HG03175 (cell line): Measurements from ENCODE around the gene NPIPA1.
"Not testable (repeated sequence)": the region's sequence is repeated elsewhere in the genome, so short reads cannot be mapped to it uniquely, and the experiment has no call there.

Experiments
- ATAC-seq: cut with Tn5 transposase; IDR thresholded peaks from one replicate; pipeline ENCODE4 v1.9.1; 2021; ENCODE audit warnings: mild to moderate bottlenecking, moderate library complexity; ENCODE audit not compliant: unreplicated experiment

The NPIPA1 gene

GRCh38 chr16:14937143-14937542 is at the start of gene NPIPA1:
Gene NPIPA1 (plus strand): TSS chr16:14937443. CDS start chr16:14937443, 0 bp downstream.
- not testable (repeated sequence) for ATAC-seq

DNA sequence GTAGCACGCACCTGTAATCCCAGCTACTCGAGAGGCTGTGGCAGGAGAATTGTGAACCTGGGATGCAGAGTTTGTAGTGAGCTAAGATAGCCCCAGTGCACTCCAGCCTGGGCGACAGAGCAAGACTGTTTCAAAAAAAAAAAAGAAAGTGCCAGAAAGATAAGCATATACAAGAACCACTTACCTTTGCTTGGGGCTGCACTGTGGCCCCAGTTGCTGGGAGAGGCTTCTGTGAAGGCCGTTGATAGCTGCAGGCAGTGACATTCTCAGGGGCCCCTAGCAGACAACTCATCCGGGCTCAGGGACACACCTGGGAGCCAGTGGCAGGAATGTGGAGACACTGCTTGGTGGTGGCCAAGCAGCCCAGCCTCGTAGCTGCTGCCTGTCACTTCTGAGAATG is 45.1 kb upstream of the NPIPA1 start:
- ATAC-seq: not testable (repeated sequence)

DNA sequence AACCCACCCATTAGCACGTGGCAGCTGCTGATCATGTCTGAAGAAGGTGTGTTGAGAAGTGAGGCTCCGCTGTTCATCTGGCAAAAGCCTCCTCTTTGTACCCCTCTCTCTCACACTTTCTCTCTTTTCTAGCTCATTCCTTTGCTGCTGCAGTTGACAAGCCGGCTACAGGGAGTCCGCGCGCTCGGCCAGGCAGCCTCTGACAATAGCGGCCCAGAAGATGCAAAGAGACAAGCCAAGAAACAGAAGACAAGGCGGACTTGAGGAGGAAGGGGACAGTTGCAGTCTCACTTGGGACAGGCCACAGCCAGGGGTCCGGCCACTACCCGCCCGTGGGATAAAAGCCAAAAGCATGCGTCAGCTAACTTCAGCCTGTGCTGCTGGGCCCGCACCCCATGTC is 41.9 kb upstream of the NPIPA1 start:
- ATAC-seq: not testable (repeated sequence)

- not testable (repeated sequence) for ATAC-seq
Measured at GRCh38 chr16:14896023-14896422, 41.2 kb upstream of the NPIPA1 start.

DNA sequence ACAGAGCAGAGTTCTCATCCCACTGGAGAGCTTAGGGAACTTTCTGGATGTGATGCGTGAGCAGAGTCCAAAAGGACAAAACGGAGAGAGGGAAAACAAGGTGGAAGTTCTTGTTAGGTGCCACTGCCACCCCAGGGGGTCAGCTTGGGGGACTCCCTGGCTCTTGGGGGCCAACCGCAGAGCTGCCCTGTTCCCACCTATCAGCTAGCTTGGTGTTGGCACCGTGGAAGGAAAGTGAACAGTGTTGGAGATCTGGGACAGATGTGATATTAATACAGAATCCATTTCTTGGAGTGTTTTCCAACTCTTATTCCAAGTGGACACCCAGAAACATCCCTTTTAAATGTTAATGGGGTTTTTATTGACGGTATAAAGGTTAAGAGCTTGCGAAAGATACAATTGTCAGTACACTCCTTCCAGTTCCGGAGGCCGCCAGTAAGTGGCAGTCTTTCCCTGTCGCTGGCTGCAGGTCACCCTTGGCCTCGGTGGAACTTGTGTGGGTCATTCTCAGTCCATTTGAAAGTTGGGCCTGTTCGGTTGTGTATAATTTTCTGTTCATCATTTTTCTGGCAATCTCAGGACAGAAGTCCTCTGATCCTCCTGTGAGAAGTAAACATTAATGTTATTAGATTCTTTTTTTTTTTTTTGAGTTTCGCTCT is 40.1 kb upstream of the NPIPA1 start:
- not testable (repeated sequence) for ATAC-seq

GRCh38 chr16:14898162-14898561 is 39.1 kb upstream of the NPIPA1 start:
- not testable (repeated sequence) for ATAC-seq

DNA sequence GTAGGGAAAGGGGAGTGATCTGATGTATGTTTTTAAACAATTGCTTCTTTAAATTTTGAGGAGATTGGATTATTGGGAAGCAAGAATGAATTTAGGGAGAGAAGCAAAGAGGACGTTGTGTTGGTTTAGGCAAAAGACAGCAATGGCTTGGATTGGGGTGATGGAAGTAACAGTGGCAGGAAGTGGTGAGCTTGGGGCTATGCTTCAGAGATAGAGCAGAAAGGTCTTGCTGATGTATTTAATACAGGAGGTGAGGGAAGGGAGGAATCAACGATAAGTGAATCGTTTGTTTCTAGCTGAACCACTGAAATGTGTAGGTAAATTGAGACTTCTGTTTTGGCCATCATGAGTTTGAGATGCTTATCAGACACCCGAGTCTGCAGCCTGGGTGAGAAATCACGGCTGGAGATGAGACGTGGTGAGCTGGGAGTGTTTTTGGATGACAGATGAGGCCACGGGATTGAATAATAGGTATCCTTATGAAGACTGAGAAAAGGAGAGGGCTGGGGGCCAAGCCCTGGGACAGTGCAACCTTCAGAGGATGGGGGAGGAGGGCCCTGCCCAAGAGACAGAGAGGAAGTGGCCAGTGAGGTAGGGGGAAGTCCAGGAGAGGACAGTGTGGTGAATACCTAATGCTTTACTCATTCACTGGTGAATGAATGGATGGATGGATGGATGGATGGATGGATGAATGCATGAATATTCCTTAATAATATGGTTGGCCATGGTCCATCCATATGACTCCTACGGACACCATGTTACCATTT is 33.9 kb upstream of the NPIPA1 start:
- ATAC-seq: not testable (repeated sequence)

GRCh38 chr16:14909744-14910143 is 27.5 kb upstream of the NPIPA1 start:
- ATAC-seq: not testable (repeated sequence)

DNA sequence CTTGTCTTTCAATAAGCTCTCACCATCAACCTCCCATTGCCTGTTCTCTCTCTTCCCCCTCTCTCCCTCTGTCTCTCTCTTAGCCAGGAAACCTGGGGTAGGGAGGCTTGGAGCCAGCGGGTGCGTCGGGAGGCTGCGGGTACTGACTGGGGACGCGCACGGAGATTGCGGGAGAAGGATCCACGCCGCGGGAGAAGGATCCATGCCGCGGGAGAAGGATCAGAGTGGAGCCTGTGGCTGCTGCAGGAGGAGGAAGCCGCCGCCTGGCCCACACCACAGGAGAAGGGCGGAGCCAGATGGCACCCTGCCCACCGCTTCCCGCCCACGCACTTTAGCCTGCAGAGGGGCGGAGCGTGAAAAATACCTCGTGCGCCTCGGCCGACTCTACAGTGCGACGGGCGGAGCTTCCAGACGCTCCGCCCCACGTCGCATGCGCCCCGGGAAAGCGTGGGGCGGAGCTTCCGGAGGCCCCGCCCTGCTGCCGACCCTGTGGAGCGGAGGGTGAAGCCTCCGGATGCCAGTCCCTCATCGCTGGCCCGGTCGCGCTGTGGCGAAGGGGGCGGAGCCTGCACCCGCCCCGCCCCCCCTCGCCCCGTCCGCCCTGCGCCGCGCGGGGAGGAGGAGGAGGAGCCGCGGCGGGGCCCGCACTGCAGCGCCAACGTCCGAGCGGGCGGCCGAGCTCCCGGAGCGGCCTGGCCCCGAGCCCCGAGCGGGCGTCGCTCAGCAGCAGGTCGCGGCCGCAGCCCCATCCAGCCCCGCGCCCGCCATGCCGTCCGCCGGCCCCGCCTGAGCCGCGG is 26.2 kb upstream of the NPIPA1 start:
- peak; percentile 80 for ATAC-seq

DNA sequence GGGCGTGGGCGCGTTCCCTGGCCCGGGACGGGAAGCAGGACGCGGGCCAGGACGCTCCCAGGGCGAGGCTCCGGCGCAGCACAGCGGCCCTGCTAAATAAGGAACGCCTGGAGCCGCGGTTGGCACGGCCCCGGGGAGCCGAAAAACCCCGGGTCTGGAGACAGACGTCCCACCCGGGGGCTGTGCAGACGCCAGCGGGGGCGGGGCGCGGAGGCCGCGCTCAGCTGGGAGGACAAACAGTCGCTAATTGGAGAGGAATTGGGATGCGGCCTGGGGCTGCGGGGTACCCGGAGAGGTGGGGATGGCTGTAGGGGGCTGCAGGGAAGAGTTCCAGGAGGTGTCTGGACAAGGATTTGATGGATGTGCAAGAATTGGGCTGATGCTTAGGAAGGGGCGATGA is 25.3 kb upstream of the NPIPA1 start:
- not testable (repeated sequence) for ATAC-seq

DNA sequence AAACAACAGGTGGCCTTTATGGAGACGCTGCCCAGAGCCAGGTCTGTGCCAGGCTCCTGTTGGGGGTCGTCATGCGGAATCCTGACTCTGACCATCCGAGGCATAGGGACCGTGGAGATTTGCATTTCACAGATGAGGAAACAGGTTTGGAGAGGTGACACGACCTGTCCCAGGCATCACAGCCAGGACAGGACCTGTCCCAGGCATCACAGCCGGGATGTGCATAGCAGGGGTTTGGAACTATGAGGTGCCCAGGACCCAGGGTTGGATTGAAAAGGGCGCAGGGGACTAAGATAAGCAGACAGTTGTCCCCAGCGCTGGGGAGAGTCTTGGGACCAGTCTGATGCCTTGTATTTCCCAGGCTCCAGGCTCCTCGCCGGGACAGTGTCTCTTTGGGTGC is 24.7 kb upstream of the NPIPA1 start:
- not testable (repeated sequence) for ATAC-seq

DNA sequence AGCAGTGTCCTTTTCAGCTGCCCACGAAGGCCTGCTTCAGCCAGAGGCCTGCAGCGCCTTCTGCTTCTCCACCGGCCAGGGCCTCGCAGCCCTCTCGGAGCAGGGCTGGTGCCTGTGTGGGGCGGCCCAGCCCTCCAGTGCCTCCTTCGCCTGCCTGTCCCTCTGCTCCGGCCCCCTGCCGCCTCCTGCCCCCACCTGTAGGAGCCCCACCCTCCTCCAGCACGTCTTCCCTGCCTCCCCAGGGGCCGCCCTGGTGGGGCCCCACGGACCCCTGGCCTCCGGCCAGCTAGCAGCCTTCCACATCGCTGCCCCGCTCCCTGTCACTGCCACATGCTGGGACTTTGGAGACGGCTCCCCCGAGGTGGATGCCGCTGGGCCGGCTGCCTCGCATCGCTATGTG is 18.7 kb upstream of the NPIPA1 start:
- not testable (repeated sequence) for ATAC-seq

DNA sequence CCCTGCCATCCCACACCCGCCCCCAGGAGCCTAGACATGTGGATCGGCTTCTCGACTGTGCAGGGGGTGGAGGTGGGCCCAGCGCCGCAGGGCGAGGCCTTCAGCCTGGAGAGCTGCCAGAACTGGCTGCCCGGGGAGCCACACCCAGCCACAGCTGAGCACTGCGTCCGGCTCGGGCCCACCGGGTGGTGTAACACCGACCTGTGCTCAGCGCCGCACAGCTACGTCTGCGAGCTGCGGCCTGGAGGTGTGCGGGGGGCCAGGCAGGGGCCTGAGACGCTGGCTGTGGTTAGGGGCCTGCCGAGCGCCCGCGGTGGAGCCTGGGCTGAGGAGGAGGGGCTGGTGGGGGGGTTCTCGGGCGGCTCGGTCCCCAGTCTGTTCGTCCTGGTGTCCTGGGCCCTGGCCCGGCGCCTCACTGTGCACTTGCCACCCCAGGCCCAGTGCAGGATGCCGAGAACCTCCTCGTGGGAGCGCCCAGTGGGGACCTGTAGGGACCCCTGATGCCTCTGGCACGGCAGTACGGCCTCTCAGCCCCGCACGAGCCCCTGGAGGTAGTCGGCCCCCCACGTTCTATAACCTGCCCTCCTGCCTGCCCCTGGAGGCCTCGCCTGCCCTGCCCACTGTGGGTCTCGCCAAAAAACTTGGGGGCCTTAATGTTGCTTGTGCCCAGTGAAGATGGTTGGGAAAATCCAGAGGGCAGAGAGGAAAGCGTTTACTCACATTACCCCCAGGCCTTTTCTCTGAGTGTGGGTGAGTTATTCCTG is 17.2 kb upstream of the NPIPA1 start:
- not testable (repeated sequence) for ATAC-seq

GRCh38 chr16:14922285-14922684 is 15.0 kb upstream of the NPIPA1 start:
- not testable (repeated sequence) for ATAC-seq

- not testable (repeated sequence) for ATAC-seq
Measured at GRCh38 chr16:14922968-14923367, 14.3 kb upstream of the NPIPA1 start.

DNA sequence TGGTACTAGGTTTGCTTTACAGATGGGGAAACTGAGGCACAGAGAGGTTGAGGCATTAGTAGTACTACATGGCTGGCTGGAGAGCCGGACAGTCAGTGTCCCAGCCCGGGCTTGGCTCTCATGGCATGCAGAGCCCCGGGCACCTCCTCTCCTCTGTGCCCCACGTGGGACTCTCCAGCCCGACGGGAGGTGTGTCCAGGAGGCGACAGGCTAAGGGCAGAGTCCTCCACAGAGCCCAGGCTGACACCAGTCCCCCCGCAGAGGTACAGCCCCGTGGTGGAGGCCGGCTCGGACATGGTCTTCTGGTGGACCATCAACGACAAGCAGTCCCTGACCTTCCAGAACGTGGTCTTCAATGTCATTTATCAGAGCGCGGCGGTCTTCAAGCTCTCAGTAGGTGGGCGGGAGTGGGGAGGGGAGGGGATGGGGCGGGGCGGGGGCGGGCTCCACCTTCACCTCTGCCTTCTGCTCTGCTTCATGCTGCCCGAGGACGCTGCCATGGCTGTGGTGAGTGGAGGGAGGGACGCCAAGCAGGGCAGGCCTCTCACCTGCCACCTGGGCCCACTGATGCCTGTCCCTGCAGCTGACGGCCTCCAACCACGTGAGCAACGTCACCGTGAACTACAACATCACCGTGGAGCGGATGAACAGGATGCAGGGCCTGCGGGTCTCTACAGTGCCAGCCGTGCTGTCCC is 13.7 kb upstream of the NPIPA1 start:
- ATAC-seq: not testable (repeated sequence)

- not testable (repeated sequence) for ATAC-seq
Measured at GRCh38 chr16:14924359-14924758, 12.9 kb upstream of the NPIPA1 start.

GRCh38 chr16:14924982-14925381 is 12.3 kb upstream of the NPIPA1 start:
- ATAC-seq: not testable (repeated sequence)

DNA sequence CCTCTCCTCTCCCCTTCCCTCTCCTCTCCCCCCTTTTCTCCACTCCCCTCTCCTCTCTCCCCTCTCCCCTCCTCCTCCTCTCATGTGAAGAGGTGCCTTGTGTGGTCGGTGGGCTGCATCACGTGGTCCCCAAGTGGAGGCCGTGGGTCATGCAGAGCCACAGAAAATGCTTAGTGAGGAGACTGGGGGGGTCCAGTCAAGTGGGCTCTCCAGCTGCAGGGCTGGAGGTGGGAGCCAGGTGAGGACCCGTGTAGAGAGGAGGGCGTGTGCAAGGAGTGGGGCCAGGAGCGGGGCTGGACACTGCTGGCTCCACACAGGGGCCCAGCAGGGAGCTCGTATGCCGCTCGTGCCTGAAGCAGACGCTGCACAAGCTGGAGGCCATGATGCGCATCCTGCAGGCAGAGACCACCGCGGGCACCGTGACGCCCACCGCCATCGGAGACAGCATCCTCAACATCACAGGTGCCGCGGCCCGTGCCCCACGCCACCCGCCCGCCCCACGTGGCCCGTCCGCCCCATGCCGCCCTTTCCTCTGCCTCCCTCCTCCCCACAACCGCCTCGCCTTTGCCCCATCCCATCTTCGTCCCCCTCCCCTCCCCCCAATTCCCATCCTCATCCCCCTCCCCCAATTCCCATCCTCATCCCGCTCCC is 9.1 kb upstream of the NPIPA1 start:
- ATAC-seq: not testable (repeated sequence)
